HEK293 (cell line): ENCODE data around the gene KCNK18.

Experiments used
- CTCF ChIA-PET: fragments of 350-600 bp; formaldehyde crosslinking; extraction: SDS; loops from one replicate; lab custom pipeline; 2021; ENCODE audit warnings: antibody characterized with exemption; lab: Yijun Ruan, JAX
- POLR2A ChIA-PET: fragments of 300-600 bp; formaldehyde crosslinking; extraction: SDS; loops from one replicate; lab custom pipeline; 2020; ENCODE audit warnings: antibody characterized with exemption, inconsistent platforms; lab: Yijun Ruan, JAX
- H3K27ac ChIP-seq: fragments of 200-500 bp; sonication (Bioruptor generic); 2 replicates; pipeline ENCODE4 v1.5.1; 2014; ENCODE audit warnings: low read depth, low read length, control low read depth, inconsistent platforms; ENCODE audit errors: extremely low read depth
- H3K36me3 ChIP-seq, 2 experiments: fragments of 200-500 bp in 1 of 2; sonication (Bioruptor generic) in 1 of 2; 1 replicate in 1 of 2; 2 replicates in 1 of 2; pipeline ENCODE4 v1.5.1; 2014 to 2017; ENCODE audit warnings: inconsistent platforms in 2 of 2, low read length in 2 of 2; ENCODE audit not compliant: control insufficient read depth in 2 of 2, insufficient read depth in 1 of 2
- H3K4me1 ChIP-seq: fragments of 200-500 bp; sonication (Bioruptor generic); 2 replicates; pipeline ENCODE4 v1.5.1; 2014; ENCODE audit warnings: mild to moderate bottlenecking, low read length, inconsistent platforms; ENCODE audit not compliant: control insufficient read depth, insufficient read depth
- H3K4me3 ChIP-seq: 2 replicates; pipeline ENCODE4 v1.5.1; 2011; ENCODE audit warnings: low read depth, mild to moderate bottlenecking, control low read depth, low read length, moderate library complexity
- H3K9me3 ChIP-seq: fragments of 200-500 bp; sonication (Bioruptor generic); 2 replicates; pipeline ENCODE4 v1.5.1; 2014; ENCODE audit warnings: low read depth, low read length, inconsistent platforms; ENCODE audit not compliant: control insufficient read depth, insufficient read depth
- GLI4 ChIP-seq: fragments of 450-650 bp; formaldehyde crosslinking; IDR thresholded peaks from 2 replicates; pipeline ENCODE4 v1.5.1; 2016; ENCODE audit warnings: missing biosample characterization, missing genetic modification characterization
- HOXD13 ChIP-seq: sonication (generic); formaldehyde crosslinking; IDR thresholded peaks from 2 replicates; pipeline ENCODE4 v1.8.0; 2022; ENCODE audit warnings: missing genetic modification reagents, borderline replicate concordance
- KLF8 ChIP-seq: fragments of 450-650 bp; formaldehyde crosslinking; IDR thresholded peaks from 2 replicates; pipeline ENCODE4 v1.5.1; 2016; ENCODE audit warnings: missing biosample characterization, missing genetic modification characterization
- PRDM1 ChIP-seq: fragments of 450-650 bp; formaldehyde crosslinking; IDR thresholded peaks from 2 replicates; pipeline ENCODE4; 2016; ENCODE audit warnings: missing biosample characterization, missing genetic modification characterization
- SP2 ChIP-seq: fragments of 450-650 bp; formaldehyde crosslinking; IDR thresholded peaks from 2 replicates; pipeline ENCODE4 v1.5.1; 2016; ENCODE audit warnings: missing biosample characterization, missing genetic modification characterization
- TCF7L2 ChIP-seq: IDR thresholded peaks from 2 replicates; pipeline ENCODE4 v1.6.1; 2011; ENCODE audit warnings: low read depth, mild to moderate bottlenecking, inconsistent platforms, low read length, moderate library complexity, borderline replicate concordance
- ZNF140 ChIP-seq: fragments of 450-650 bp; formaldehyde crosslinking; IDR thresholded peaks from 2 replicates; pipeline ENCODE4 v1.5.1; 2016; ENCODE audit warnings: missing biosample characterization, missing genetic modification characterization
- ZNF16 ChIP-seq: fragments of 450-650 bp; formaldehyde crosslinking; IDR thresholded peaks from 2 replicates; pipeline ENCODE4 v1.5.1; 2016; ENCODE audit warnings: low read depth, missing biosample characterization, missing genetic modification characterization
- ZNF174 ChIP-seq: fragments of 450-650 bp; formaldehyde crosslinking; IDR thresholded peaks from 2 replicates; pipeline ENCODE4 v1.5.0; 2017; ENCODE audit warnings: missing biosample characterization, mild to moderate bottlenecking, missing genetic modification characterization
- ZNF184 ChIP-seq: fragments of 450-650 bp; IDR thresholded peaks from 2 replicates; pipeline ENCODE4 v1.5.1; 2018; ENCODE audit warnings: missing biosample characterization, mild to moderate bottlenecking, missing genetic modification characterization
- ZNF221 ChIP-seq: fragments of 450-650 bp; formaldehyde crosslinking; IDR thresholded peaks from 2 replicates; pipeline ENCODE4 v1.5.1; 2017; ENCODE audit warnings: missing biosample characterization, missing genetic modification characterization, borderline replicate concordance
- ZNF223 ChIP-seq: fragments of 450-650 bp; formaldehyde crosslinking; IDR thresholded peaks from 2 replicates; pipeline ENCODE4 v1.5.1; 2016; ENCODE audit warnings: missing biosample characterization, missing genetic modification characterization
- ZNF23 ChIP-seq: fragments of 450-650 bp; formaldehyde crosslinking; IDR thresholded peaks from 2 replicates; pipeline ENCODE4 v1.5.1; 2016; ENCODE audit warnings: missing biosample characterization, missing genetic modification characterization, borderline replicate concordance
- ZNF24 ChIP-seq: fragments of 450-650 bp; formaldehyde crosslinking; IDR thresholded peaks from 2 replicates; pipeline ENCODE4 v1.5.1; 2016; ENCODE audit warnings: missing biosample characterization, missing genetic modification characterization
- ZNF292 ChIP-seq: fragments of 450-650 bp; formaldehyde crosslinking; IDR thresholded peaks from 2 replicates; pipeline ENCODE4 v1.5.1; 2016; ENCODE audit warnings: low read depth, missing biosample characterization, missing genetic modification characterization, borderline replicate concordance
- ZNF366 ChIP-seq: fragments of 450-650 bp; formaldehyde crosslinking; conservative IDR thresholded peaks from 2 replicates; pipeline ENCODE4 v1.5.1; 2016; ENCODE audit warnings: missing biosample characterization, missing genetic modification characterization
- ZNF391 ChIP-seq: fragments of 450-650 bp; formaldehyde crosslinking; IDR thresholded peaks from 2 replicates; pipeline ENCODE4 v1.5.1; 2016; ENCODE audit warnings: low read depth, missing biosample characterization, missing genetic modification characterization, borderline replicate concordance
- ZNF548 ChIP-seq: fragments of 450-650 bp; formaldehyde crosslinking; IDR thresholded peaks from 2 replicates; pipeline ENCODE4 v1.5.1; 2016; ENCODE audit warnings: missing biosample characterization, missing genetic modification characterization
- ZNF560 ChIP-seq: fragments of 450-650 bp; formaldehyde crosslinking; IDR thresholded peaks from 2 replicates; pipeline ENCODE4 v1.5.1; 2017; ENCODE audit warnings: missing biosample characterization, missing genetic modification characterization, borderline replicate concordance
- ZNF585B ChIP-seq: fragments of 450-650 bp; formaldehyde crosslinking; IDR thresholded peaks from 2 replicates; pipeline ENCODE4 v1.5.1; 2016; ENCODE audit warnings: missing biosample characterization, missing genetic modification characterization
- ZNF621 ChIP-seq: fragments of 450-650 bp; formaldehyde crosslinking; IDR thresholded peaks from 2 replicates; pipeline ENCODE4 v1.5.1; 2017; ENCODE audit warnings: missing biosample characterization, missing genetic modification characterization
- ZNF654 ChIP-seq: fragments of 450-650 bp; formaldehyde crosslinking; IDR thresholded peaks from 2 replicates; pipeline ENCODE4 v1.5.1; 2016; ENCODE audit warnings: low read depth, missing biosample characterization, missing genetic modification characterization
- ZNF707 ChIP-seq: fragments of 450-650 bp; formaldehyde crosslinking; IDR thresholded peaks from 2 replicates; pipeline ENCODE4 v1.5.1; 2016; ENCODE audit warnings: missing biosample characterization, missing genetic modification characterization
- TF ChIP-seq, protein P1 (sequence below): fragments of 450-650 bp; formaldehyde crosslinking; IDR thresholded peaks from 2 replicates; pipeline ENCODE4 v1.5.1; 2016; ENCODE audit warnings: missing biosample characterization, missing genetic modification characterization
- TF ChIP-seq, protein P2 (sequence below): fragments of 450-650 bp; formaldehyde crosslinking; IDR thresholded peaks from 2 replicates; pipeline ENCODE4 v1.5.1; 2016; ENCODE audit warnings: missing biosample characterization, missing genetic modification characterization
- TF ChIP-seq, protein P3 (sequence below): fragments of 450-650 bp; formaldehyde crosslinking; IDR thresholded peaks from 2 replicates; pipeline ENCODE4 v1.5.1; 2016; ENCODE audit warnings: missing biosample characterization, missing genetic modification characterization, borderline replicate concordance

KCNK18 gene

DNA sequence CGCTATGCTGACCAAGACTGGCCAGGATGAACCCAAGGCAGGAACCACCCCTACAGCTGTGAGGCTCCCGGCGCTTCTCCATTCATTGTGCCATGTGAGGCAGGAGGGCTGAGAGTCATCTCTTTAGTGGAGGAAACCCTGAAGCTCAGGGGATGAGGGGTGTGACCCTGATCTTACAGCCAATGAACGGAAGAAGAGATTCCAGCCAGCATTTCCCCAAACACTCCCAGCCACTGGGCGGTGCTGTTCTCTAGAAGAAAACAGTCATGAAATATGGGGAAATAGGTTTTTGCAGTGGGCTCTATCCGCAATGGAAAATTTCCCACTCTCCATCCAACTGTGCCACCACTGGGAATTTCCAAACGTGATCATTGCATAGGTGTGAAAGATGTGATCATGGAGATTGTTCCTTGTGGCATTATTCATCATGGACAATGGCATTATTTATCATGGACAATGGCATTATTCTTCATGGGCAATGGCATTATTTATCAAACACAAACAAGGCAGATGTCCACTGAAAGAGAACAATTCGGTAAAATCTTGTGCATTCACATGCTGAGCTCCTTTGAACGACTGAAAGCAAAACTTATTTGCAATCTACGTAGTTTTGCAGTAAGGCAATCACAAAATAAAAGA lies 29.6 kb downstream of the KCNK18 start (continued):
- TF ChIP-seq SP2: 0 out of 2 replicates have a peak, but pooled peaks have one; percentile 11
- no peak for TF ChIP-seq GLI4
- no peak for TF ChIP-seq ZNF391
- TF ChIP-seq ZNF654 (tag by site-specific recombination): peak; percentile 75
- TF ChIP-seq TCF7L2: no peak

DNA sequence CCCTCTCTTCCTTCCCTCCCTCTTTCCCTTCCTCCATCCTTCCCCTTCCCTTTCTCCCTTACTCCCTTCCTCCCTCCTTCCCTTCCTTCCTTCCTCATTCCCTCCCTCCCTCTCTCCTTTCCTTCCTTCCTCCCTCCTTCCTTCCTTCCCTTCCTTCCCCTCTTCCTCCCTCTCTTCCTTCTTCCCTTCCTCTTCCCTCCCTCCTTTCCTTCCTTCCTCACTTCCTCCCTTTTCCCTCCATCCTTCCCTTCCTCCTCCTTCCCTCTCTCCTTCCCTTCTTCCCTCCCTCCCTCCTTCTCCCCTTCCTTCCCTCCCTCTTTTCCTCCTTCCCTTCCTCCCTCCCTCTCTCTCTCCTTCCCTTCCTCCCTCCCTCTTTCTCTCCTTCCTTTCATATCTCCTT lies 30.9 kb downstream of the KCNK18 start:
- Histone ChIP-seq H3K27ac (no peak overlapping the region), H3K4me3 (no peak overlapping the region)
- POLR2A ChIA-PET: no interaction called here
- TF ChIP-seq ZNF140 (tag by site-specific recombination) (no peak), ZNF560 (tag by site-specific recombination) (no peak), ZNF366 (tag by site-specific recombination) (peak; percentile 97), HOXD13 (CRISPR knock-in tag) (no peak), ZNF585B (tag by site-specific recombination) (no peak), ZNF16 (no peak), ZNF548 (tag by site-specific recombination) (no peak), PRDM1 (tag by site-specific recombination) (peak; percentile 62; the same call in 1 of the 2 replicates), ZNF221 (tag by site-specific recombination) (no peak), ZNF184 (no peak), ZNF174 (tag by site-specific recombination) (no peak), ZNF621 (tag by site-specific recombination) (0 out of 2 replicates have a peak, but pooled peaks have one; percentile 32), KLF8 (tag by site-specific recombination) (no peak), ZNF292 (tag by site-specific recombination) (no peak), ZNF23 (no peak), ZNF707 (tag by site-specific recombination) (no peak), ZNF223 (no peak), ZNF24 (tag by site-specific recombination) (no peak)
- TF ChIP-seq, protein P1, sequence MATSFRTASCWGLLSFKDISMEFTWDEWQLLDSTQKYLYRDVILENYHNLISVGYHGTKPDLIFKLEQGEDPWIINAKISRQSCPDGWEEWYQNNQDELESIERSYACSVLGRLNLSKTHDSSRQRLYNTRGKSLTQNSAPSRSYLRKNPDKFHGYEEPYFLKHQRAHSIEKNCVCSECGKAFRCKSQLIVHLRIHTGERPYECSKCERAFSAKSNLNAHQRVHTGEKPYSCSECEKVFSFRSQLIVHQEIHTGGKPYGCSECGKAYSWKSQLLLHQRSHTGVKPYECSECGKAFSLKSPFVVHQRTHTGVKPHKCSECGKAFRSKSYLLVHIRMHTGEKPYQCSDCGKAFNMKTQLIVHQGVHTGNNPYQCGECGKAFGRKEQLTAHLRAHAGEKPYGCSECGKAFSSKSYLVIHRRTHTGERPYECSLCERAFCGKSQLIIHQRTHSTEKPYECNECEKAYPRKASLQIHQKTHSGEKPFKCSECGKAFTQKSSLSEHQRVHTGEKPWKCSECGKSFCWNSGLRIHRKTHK: no peak
- TF ChIP-seq, protein P2, sequence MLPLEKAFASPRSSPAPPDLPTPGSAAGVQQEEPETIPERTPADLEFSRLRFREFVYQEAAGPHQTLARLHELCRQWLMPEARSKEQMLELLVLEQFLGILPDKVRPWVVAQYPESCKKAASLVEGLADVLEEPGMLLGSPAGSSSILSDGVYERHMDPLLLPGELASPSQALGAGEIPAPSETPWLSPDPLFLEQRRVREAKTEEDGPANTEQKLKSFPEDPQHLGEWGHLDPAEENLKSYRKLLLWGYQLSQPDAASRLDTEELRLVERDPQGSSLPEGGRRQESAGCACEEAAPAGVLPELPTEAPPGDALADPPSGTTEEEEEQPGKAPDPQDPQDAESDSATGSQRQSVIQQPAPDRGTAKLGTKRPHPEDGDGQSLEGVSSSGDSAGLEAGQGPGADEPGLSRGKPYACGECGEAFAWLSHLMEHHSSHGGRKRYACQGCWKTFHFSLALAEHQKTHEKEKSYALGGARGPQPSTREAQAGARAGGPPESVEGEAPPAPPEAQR (tag by site-specific recombination): no peak
- TF ChIP-seq, protein P3, sequence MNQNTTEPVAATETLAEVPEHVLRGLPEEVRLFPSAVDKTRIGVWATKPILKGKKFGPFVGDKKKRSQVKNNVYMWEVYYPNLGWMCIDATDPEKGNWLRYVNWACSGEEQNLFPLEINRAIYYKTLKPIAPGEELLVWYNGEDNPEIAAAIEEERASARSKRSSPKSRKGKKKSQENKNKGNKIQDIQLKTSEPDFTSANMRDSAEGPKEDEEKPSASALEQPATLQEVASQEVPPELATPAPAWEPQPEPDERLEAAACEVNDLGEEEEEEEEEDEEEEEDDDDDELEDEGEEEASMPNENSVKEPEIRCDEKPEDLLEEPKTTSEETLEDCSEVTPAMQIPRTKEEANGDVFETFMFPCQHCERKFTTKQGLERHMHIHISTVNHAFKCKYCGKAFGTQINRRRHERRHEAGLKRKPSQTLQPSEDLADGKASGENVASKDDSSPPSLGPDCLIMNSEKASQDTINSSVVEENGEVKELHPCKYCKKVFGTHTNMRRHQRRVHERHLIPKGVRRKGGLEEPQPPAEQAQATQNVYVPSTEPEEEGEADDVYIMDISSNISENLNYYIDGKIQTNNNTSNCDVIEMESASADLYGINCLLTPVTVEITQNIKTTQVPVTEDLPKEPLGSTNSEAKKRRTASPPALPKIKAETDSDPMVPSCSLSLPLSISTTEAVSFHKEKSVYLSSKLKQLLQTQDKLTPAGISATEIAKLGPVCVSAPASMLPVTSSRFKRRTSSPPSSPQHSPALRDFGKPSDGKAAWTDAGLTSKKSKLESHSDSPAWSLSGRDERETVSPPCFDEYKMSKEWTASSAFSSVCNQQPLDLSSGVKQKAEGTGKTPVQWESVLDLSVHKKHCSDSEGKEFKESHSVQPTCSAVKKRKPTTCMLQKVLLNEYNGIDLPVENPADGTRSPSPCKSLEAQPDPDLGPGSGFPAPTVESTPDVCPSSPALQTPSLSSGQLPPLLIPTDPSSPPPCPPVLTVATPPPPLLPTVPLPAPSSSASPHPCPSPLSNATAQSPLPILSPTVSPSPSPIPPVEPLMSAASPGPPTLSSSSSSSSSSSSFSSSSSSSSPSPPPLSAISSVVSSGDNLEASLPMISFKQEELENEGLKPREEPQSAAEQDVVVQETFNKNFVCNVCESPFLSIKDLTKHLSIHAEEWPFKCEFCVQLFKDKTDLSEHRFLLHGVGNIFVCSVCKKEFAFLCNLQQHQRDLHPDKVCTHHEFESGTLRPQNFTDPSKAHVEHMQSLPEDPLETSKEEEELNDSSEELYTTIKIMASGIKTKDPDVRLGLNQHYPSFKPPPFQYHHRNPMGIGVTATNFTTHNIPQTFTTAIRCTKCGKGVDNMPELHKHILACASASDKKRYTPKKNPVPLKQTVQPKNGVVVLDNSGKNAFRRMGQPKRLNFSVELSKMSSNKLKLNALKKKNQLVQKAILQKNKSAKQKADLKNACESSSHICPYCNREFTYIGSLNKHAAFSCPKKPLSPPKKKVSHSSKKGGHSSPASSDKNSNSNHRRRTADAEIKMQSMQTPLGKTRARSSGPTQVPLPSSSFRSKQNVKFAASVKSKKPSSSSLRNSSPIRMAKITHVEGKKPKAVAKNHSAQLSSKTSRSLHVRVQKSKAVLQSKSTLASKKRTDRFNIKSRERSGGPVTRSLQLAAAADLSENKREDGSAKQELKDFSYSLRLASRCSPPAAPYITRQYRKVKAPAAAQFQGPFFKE (tag by site-specific recombination): no peak
- TF ChIP-seq, all 188 proteins: peak for 3
- Histone ChIP-seq H3K4me1 (no peaks in the 10 kb centered on the region; the same call in 1 of the 2 replicates), H3K36me3 (no peaks in the 10 kb centered on the region), H3K9me3 (no peaks in the 10 kb centered on the region)
- CTCF ChIA-PET: interaction anchor here (1.5 to 4.6 kb wide), 3 partner anchors 12 to 91 kb away, joined by 7 to 43 read pairs (median 9); no protein-coding TSS in a partner anchor
